Trophoblast cell (in vitro differentiated cells and primary cell): Measurements from ENCODE around the gene MRTFB.

Source experiments
- DNase-seq, 2 donors: peaks; one replicate each; pipeline ENCODE4 v3.0.0-alpha.2; 2016
- H2AFZ ChIP-seq: 2 replicates; pipeline ENCODE4 v1.6.1; 2013; ENCODE audit warnings: low read length, moderate library complexity, mild to moderate bottlenecking; ENCODE audit not compliant: insufficient read depth, poor library complexity
- H2AK5ac ChIP-seq: 2 replicates; pipeline ENCODE4 v1.6.1; 2013; ENCODE audit warnings: mild to moderate bottlenecking, low read length
- H2BK120ac ChIP-seq: 2 replicates; pipeline ENCODE4 v1.6.1; 2013; ENCODE audit warnings: low read length, mild to moderate bottlenecking, moderate library complexity; ENCODE audit not compliant: insufficient read depth, poor library complexity
- H2BK12ac ChIP-seq: 2 replicates; pipeline ENCODE4 v1.6.1; 2013; ENCODE audit warnings: mild to moderate bottlenecking, low read length, moderate library complexity
- H2BK5ac ChIP-seq: 2 replicates; pipeline ENCODE4 v1.6.1; 2013; ENCODE audit warnings: low read length, low read depth, moderate library complexity, mild to moderate bottlenecking; ENCODE audit not compliant: poor library complexity
- H3K14ac ChIP-seq: 2 replicates; pipeline ENCODE4 v1.6.1; 2013; ENCODE audit warnings: mild to moderate bottlenecking, low read length
- H3K18ac ChIP-seq: 2 replicates; pipeline ENCODE4 v1.6.1; 2013; ENCODE audit warnings: mild to moderate bottlenecking, low read length
- H3K23ac ChIP-seq: 2 replicates; pipeline ENCODE4 v1.6.1; 2013; ENCODE audit warnings: low read length
- H3K27ac ChIP-seq: 2 replicates; pipeline ENCODE4 v1.5.1; 2013; ENCODE audit warnings: low read depth, mild to moderate bottlenecking, inconsistent platforms, low read length, moderate library complexity
- H3K27me3 ChIP-seq: 2 replicates; pipeline ENCODE4 v1.6.1; 2013; ENCODE audit warnings: inconsistent platforms, mild to moderate bottlenecking, low read length, moderate library complexity; ENCODE audit not compliant: insufficient read depth
- H3K36me3 ChIP-seq, 2 experiments: 1 replicate in 1 of 2; 2 replicates in 1 of 2; pipeline ENCODE4 v1.6.1; 2013; ENCODE audit warnings: low read length in 2 of 2, mild to moderate bottlenecking in 2 of 2, moderate library complexity in 1 of 2; ENCODE audit not compliant: insufficient read depth in 2 of 2, control insufficient read depth in 1 of 2
- H3K4ac ChIP-seq: 2 replicates; pipeline ENCODE4 v1.6.1; 2013; ENCODE audit warnings: low read depth, mild to moderate bottlenecking, low read length, moderate library complexity
- H3K4me1 ChIP-seq, 2 experiments: 1 replicate in 1 of 2; 2 replicates in 1 of 2; pipeline ENCODE4 v1.6.1; 2013; ENCODE audit warnings: low read length in 2 of 2, mild to moderate bottlenecking in 2 of 2, moderate library complexity in 1 of 2; ENCODE audit not compliant: insufficient read depth in 2 of 2, control insufficient read depth in 1 of 2
- H3K4me2 ChIP-seq: 2 replicates; pipeline ENCODE4 v1.6.1; 2013; ENCODE audit warnings: inconsistent platforms, mild to moderate bottlenecking, low read length, moderate library complexity
- H3K4me3 ChIP-seq: 2 replicates; pipeline ENCODE4 v1.5.1; 2013; ENCODE audit warnings: mild to moderate bottlenecking, low read depth, low read length, inconsistent platforms
- H3K79me1 ChIP-seq: one replicate; pipeline ENCODE4 v1.6.1; 2013; ENCODE audit warnings: low read length
- H3K79me2 ChIP-seq: 2 replicates; pipeline ENCODE4 v1.6.1; 2013; ENCODE audit warnings: low read length, mild to moderate bottlenecking; ENCODE audit not compliant: control insufficient read depth, insufficient read depth, poor library complexity
- H3K9ac ChIP-seq: 2 replicates; pipeline ENCODE4 v1.6.1; 2013; ENCODE audit warnings: mild to moderate bottlenecking, low read length
- H3K9me3 ChIP-seq: 2 replicates; pipeline ENCODE4 v1.6.1; 2013; ENCODE audit warnings: low read depth, mild to moderate bottlenecking, control low read depth, inconsistent platforms, low read length; ENCODE audit not compliant: insufficient read depth
- H4K12ac ChIP-seq: 2 replicates; pipeline ENCODE4 v1.6.1; 2013; ENCODE audit warnings: low read depth, mild to moderate bottlenecking, low read length, moderate library complexity
- H4K8ac ChIP-seq: 2 replicates; pipeline ENCODE4 v1.6.1; 2013; ENCODE audit warnings: low read depth, mild to moderate bottlenecking, low read length, moderate library complexity
- H4K91ac ChIP-seq: one replicate; pipeline ENCODE4 v1.6.1; 2013; ENCODE audit warnings: low read depth, mild to moderate bottlenecking, low read length, moderate library complexity
- WGBS: extraction: QIAGEN DNeasy Blood & Tissue Kit; methylation state at CpG from one replicate; pipeline ENCODE4 v1.1.7; 2013; ENCODE audit warnings: missing lambda C conversion rate; ENCODE audit not compliant: insufficient read length, insufficient coverage; ENCODE audit errors: extremely low coverage; 5-methylcytosine and 5-hydroxymethylcytosine counted together

MRTFB gene

DNA sequence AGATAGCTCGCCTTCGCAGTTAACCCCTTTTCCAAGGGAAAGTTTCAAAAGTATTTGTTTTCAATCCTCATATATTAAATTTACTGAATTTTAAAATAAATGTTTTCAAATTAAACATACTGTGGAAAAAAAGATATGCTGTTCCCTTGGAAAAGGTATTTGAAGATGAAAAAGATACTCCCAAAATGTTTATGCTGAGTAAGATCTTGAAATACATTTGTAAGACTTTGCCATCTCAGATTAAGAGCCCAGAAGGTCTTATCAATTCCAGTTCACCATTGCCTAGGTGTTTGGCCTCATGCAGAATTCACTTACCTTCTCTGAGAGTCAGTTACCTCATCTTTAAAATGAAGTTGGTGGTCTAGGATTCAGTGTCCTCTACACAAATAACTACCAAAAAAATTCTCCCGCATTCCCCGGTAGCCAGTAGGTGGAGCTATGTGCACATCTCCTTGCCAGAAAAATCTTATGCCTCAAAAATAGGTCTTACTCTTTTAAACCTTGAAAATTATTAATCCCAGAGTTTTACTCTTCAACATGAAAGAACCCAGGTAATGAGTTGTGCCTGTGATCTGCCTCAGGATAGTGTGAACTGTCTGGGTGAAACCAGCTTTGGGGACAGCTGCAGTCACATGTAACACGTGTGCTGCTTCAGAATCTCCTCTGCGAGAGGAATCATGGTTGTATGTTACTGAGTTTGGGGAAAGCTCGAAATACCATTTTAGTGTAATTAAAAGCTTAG, 178.3 kb downstream of the MRTFB start:
- no peak overlapping the region for H2AFZ ChIP-seq
- H2BK5ac ChIP-seq = no peak overlapping the region
- H4K8ac ChIP-seq = no peak overlapping the region
- H3K4me2 ChIP-seq = no peak overlapping the region
- no peak overlapping the region for H3K9ac ChIP-seq
- H3K27ac ChIP-seq = no peak overlapping the region
- H4K12ac ChIP-seq = no peak overlapping the region
- no peaks in the 10 kb centered on the region for H3K27me3 ChIP-seq
- peaks cover 30 to 57% of the 10 kb centered on the region in 2 experiments for H3K36me3 ChIP-seq
- H3K4me1 ChIP-seq = no peaks in the 10 kb centered on the region
- no peak overlapping the region for H3K4me3 ChIP-seq
- no peak overlapping the region for H2BK120ac ChIP-seq
- no peaks in the 10 kb centered on the region for H3K79me1 ChIP-seq
- DNase-seq = peak; percentile 24 to 71
- H3K4ac ChIP-seq = no peak overlapping the region
- H4K91ac ChIP-seq = no peak overlapping the region
- no peak overlapping the region for H3K18ac ChIP-seq
- no peaks in the 10 kb centered on the region for H3K9me3 ChIP-seq
- no peaks in the 10 kb centered on the region for H3K79me2 ChIP-seq
- no peak overlapping the region for H3K23ac ChIP-seq
- H3K14ac ChIP-seq = no peak overlapping the region
- no CpG with 5 or more reads among the region's 7 CpGs for WGBS
- no peak overlapping the region for H2BK12ac ChIP-seq
- H2AK5ac ChIP-seq = no peak overlapping the region

GRCh38 chr16:14251419-14251818, 180.3 kb downstream of the MRTFB start:
- H3K14ac ChIP-seq = no peak overlapping the region
- H3K79me1 ChIP-seq = no peaks in the 10 kb centered on the region
- no peak for DNase-seq
- no peak overlapping the region for H4K12ac ChIP-seq
- H3K36me3 ChIP-seq = peaks cover 29 to 55% of the 10 kb centered on the region in 2 experiments
- no peak overlapping the region for H3K9ac ChIP-seq
- H3K27me3 ChIP-seq = no peaks in the 10 kb centered on the region
- H3K4me1 ChIP-seq = no peaks in the 10 kb centered on the region
- no peak overlapping the region for H3K4ac ChIP-seq
- H3K9me3 ChIP-seq = no peaks in the 10 kb centered on the region
- H3K23ac ChIP-seq = no peak overlapping the region
- no peak overlapping the region for H2AFZ ChIP-seq
- no CpG with 5 or more reads among the region's 2 CpGs for WGBS
- no peak overlapping the region for H3K18ac ChIP-seq
- H3K27ac ChIP-seq = no peak overlapping the region
- H2BK12ac ChIP-seq = no peak overlapping the region
- no peak overlapping the region for H2AK5ac ChIP-seq
- H2BK120ac ChIP-seq = no peak overlapping the region
- no peak overlapping the region for H4K8ac ChIP-seq
- H2BK5ac ChIP-seq = no peak overlapping the region
- H4K91ac ChIP-seq = no peak overlapping the region
- no peaks in the 10 kb centered on the region for H3K79me2 ChIP-seq
- no peak overlapping the region for H3K4me3 ChIP-seq
- H3K4me2 ChIP-seq = no peak overlapping the region

DNA sequence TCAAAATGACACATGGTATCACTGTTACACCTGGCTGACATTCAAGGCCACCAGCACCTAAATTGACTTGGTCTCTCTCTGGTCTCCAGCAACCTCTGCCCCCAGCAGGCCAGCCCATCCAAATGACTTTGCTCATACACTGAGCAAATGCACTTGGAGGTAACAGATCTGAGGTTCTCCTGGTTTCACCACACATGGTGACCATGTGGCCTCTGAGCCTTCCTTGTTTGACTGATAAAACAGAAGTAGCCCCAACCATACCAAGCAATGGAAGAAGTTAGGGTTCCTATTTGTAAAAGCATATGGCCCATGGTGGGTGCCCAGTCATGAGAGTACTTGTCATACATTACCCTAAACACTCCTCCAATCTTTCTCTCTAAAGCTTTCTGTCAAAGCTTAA, 181.7 kb downstream of the MRTFB start:
- no peak overlapping the region for H2AFZ ChIP-seq
- H2BK12ac ChIP-seq = no peak overlapping the region
- no peak overlapping the region for H3K23ac ChIP-seq
- no peak overlapping the region for H4K91ac ChIP-seq
- H3K4ac ChIP-seq = no peak overlapping the region
- peaks cover 18 to 43% of the 10 kb centered on the region in 2 experiments for H3K36me3 ChIP-seq
- no peak overlapping the region for H4K12ac ChIP-seq
- no peaks in the 10 kb centered on the region for H3K4me1 ChIP-seq
- H4K8ac ChIP-seq = no peak overlapping the region
- no peak overlapping the region for H3K4me3 ChIP-seq
- no peaks in the 10 kb centered on the region for H3K79me1 ChIP-seq
- no peak overlapping the region for H2BK5ac ChIP-seq
- no peak overlapping the region for H2BK120ac ChIP-seq
- H3K14ac ChIP-seq = no peak overlapping the region
- no peaks in the 10 kb centered on the region for H3K27me3 ChIP-seq
- no peak overlapping the region for H3K27ac ChIP-seq
- H3K9ac ChIP-seq = no peak overlapping the region
- DNase-seq = no peak
- H3K9me3 ChIP-seq = no peaks in the 10 kb centered on the region
- H3K4me2 ChIP-seq = no peak overlapping the region
- no peak overlapping the region for H2AK5ac ChIP-seq
- no peak overlapping the region for H3K18ac ChIP-seq
- H3K79me2 ChIP-seq = no peaks in the 10 kb centered on the region

GRCh38 chr16:14263011-14263410, 191.9 kb downstream of the MRTFB start:
- Histone ChIP-seq H3K27ac (no peak overlapping the region), H4K91ac (no peak overlapping the region), H2BK12ac (no peak overlapping the region), H3K79me1 (no peaks in the 10 kb centered on the region), H3K9ac (no peak overlapping the region), H3K79me2 (no peaks in the 10 kb centered on the region), H3K9me3 (no peaks in the 10 kb centered on the region), H3K18ac (no peak overlapping the region), H4K12ac (no peak overlapping the region), H3K23ac (no peak overlapping the region), H3K4me3 (no peak overlapping the region), H2BK5ac (no peak overlapping the region), H3K4me1 (peaks cover 0 to 2% of the 10 kb centered on the region in 2 experiments), H3K4ac (no peak overlapping the region), H3K4me2 (no peak overlapping the region), H3K14ac (no peak overlapping the region), H2AFZ (no peak overlapping the region), H3K27me3 (no peaks in the 10 kb centered on the region), H2BK120ac (no peak overlapping the region), H3K36me3 (peaks cover 20 to 40% of the 10 kb centered on the region in 2 experiments), H4K8ac (no peak overlapping the region), H2AK5ac (no peak overlapping the region)
- WGBS = no CpG with 5 or more reads among the region's 5 CpGs
- no peak for DNase-seq
